ENCODE data around the gene CEP104.

Gene CEP104
- total RNA-seq = 38.2 to 46.3 (median 41.0) reads per million in 3 donors

DNA sequence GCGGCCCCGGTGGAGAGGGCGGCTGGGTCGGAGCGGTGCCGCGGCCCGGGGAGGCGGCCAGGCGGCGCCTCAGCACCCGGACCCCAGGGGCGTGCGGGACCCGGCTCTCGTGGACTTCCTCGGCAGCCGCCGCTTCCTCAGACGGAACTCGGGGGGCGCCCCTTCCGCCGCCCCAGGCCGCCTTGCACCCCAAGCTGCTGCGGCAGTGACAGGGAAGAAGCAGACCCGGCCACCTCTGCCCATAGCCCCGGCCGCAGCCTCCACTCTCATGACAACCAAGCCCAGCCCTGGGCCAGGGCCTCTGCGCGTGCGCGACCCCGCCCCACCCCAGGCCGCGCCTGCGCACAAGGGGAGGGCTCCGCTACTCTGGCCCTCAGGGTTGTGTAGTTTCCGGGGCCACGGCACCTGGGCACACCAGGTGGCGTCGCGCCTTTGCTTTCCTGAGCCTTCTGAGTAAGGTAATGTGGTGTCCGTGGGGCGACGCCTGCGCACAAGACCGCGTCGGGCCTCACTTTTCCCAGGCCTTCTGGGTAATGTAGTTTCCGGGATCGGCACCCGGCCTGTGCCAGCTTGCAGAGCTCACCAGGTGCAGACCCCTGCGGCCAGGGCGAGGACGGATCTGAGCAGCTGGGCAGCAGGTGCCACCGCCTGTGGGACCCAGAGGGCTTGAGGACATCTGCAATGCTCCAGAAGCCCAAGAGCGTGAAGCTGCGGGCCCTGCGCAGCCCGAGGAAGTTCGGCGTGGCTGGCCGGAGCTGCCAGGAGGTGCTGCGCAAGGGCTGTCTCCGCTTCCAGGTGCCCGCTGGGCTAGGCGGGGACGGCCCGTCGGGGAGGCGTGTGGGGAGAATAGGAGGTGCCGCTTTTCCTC, at the start of gene CEP104, which contains the start of gene DFFB:
CEP104 (minus strand) TSS at position 289 of the 868 bp plus-strand sequence. CDS start 4,804 bp downstream, outside the sequence.
DFFB (plus strand) TSS at position 554 of the 868 bp plus-strand sequence; CDS start at position 682, 128 bp downstream.
- DNase-seq = peak; percentile 97 to 98 (median 98)
- Histone ChIP-seq H3K36me3 (ENCODE audit: control insufficient read depth, insufficient read depth, low read length) (peaks cover 5% of the 10 kb centered on the region), H3K4me3 (ENCODE audit: insufficient read depth, low read depth, low read length, poor library complexity, severe bottlenecking) (peak within 1 kb of the TSS; percentile 87), H3K9me3 (ENCODE audit: control insufficient read depth, low read length) (no peaks in the 10 kb centered on the region), H3K27me3 (replicated peaks; ENCODE audit: control insufficient read depth, insufficient read depth, low read length, poor library complexity, severe bottlenecking) (no peaks in the 10 kb centered on the region), H3K4me1 (ENCODE audit: control insufficient read depth, insufficient read depth, low read length, poor library complexity, severe bottlenecking) (peaks cover 20% of the 10 kb centered on the region), H3K27ac (ENCODE audit: insufficient read depth, low read length, poor library complexity, severe bottlenecking) (peak within 1 kb of the TSS; percentile 71)

- H3K27me3 ChIP-seq (replicated peaks; ENCODE audit: control insufficient read depth, insufficient read depth, low read length, poor library complexity, severe bottlenecking) = no peaks in the 10 kb centered on the region
- H3K4me1 ChIP-seq (ENCODE audit: control insufficient read depth, insufficient read depth, low read length, poor library complexity, severe bottlenecking) = peaks cover 25% of the 10 kb centered on the region
- no peak overlapping the region for H3K4me3 ChIP-seq (ENCODE audit: insufficient read depth, low read depth, low read length, poor library complexity, severe bottlenecking)
- no peak overlapping the region for H3K27ac ChIP-seq (ENCODE audit: insufficient read depth, low read length, poor library complexity, severe bottlenecking)
- DNase-seq = no peak
- H3K9me3 ChIP-seq (ENCODE audit: control insufficient read depth, low read length) = no peaks in the 10 kb centered on the region
- no peaks in the 10 kb centered on the region for H3K36me3 ChIP-seq (ENCODE audit: control insufficient read depth, insufficient read depth, low read length)
Measured at GRCh38 chr1:3906672-3907020, 49.6 kb upstream of the CEP104 start.

DNA sequence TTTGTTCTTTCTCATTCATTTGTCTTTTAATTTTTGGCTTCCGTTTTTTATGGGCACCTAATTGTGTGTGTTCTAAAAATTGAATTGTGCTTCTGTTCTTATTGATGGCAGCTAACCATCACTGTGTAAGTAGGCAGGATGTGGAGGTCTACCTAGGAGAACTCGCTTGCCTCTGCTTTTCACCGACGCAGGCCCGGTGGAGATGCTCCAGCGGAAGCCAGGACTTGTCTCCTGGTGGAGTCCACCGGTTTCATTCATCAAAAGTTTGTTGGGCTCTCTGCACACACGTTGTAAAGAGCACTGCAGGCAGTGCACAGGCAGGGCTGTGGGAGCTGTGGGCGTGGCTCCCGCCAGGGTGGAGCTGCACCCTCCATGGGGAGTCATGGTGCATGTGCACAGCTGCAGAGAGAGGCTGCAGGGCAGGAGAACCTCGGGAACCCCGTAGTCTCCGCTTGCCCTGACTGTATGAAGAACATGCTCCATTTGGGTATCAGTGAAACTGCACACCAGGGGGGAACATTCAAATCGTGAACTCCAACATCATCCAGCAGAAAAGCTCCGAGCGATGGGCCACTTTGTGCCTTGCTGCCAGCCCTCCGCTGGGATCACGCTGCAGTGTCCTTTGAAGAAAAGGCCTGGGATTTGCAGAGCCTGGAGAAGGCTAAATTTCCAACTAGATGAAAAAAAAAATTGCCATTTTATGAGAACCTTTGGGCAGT, 49.1 kb upstream of the CEP104 start:
- no peaks in the 10 kb centered on the region for H3K36me3 ChIP-seq (ENCODE audit: control insufficient read depth, insufficient read depth, low read length)
- no peak for DNase-seq
- H3K4me3 ChIP-seq (ENCODE audit: insufficient read depth, low read depth, low read length, poor library complexity, severe bottlenecking) = no peak overlapping the region
- H3K9me3 ChIP-seq (ENCODE audit: control insufficient read depth, low read length) = no peaks in the 10 kb centered on the region
- peaks cover 27% of the 10 kb centered on the region for H3K4me1 ChIP-seq (ENCODE audit: control insufficient read depth, insufficient read depth, low read length, poor library complexity, severe bottlenecking)
- no peak overlapping the region for H3K27ac ChIP-seq (ENCODE audit: insufficient read depth, low read length, poor library complexity, severe bottlenecking)
- H3K27me3 ChIP-seq (replicated peaks; ENCODE audit: control insufficient read depth, insufficient read depth, low read length, poor library complexity, severe bottlenecking) = no peaks in the 10 kb centered on the region

DNA sequence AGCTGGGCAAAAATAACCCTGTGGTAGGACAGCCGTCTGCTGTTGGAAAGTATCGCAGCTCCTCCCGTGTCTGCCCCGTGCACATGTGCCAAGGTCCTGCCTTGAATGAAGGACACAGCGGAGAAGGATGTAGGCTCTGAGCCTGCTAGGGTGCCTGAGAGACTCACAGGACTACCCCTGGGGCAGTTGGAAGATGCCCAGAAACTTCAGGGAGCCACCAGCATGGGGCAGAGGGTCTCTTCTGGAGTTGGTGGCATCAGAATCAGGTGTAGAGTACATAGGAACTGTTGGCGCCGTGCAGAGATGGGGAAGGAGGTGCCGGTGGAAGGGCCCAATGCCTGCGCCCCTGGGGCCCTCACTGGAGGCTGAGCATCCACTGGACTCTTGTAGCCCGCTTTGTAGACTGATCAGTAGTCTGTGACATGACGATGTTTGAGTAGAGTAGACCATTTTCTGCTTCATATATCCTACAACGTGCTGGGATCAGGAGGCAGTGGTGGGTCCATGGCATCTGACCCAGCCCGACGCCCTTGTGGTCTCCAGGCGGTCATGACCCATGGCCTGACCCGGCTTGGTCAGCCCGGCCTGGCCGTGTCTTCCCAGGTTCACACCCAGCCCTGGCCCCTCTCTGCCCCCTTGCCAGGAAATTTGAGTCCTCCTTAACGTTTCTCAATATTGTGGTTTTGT, 48.4 kb upstream of the CEP104 start:
- DNase-seq = no peak
- no peaks in the 10 kb centered on the region for H3K9me3 ChIP-seq (ENCODE audit: control insufficient read depth, low read length)
- H3K36me3 ChIP-seq (ENCODE audit: control insufficient read depth, insufficient read depth, low read length) = no peaks in the 10 kb centered on the region

GRCh38 chr1:3904843-3905185, 47.8 kb upstream of the CEP104 start:
- Histone ChIP-seq H3K27me3 (replicated peaks; ENCODE audit: control insufficient read depth, insufficient read depth, low read length, poor library complexity, severe bottlenecking) (no peaks in the 10 kb centered on the region), H3K4me3 (ENCODE audit: insufficient read depth, low read depth, low read length, poor library complexity, severe bottlenecking) (no peak overlapping the region), H3K27ac (ENCODE audit: insufficient read depth, low read length, poor library complexity, severe bottlenecking) (no peak overlapping the region), H3K36me3 (ENCODE audit: control insufficient read depth, insufficient read depth, low read length) (no peaks in the 10 kb centered on the region), H3K4me1 (ENCODE audit: control insufficient read depth, insufficient read depth, low read length, poor library complexity, severe bottlenecking) (peaks cover 28% of the 10 kb centered on the region), H3K9me3 (ENCODE audit: control insufficient read depth, low read length) (no peaks in the 10 kb centered on the region)
- no peak for DNase-seq

More for the DNA sequence above, 48.4 kb upstream of the CEP104 start:
- H3K4me3 ChIP-seq (ENCODE audit: insufficient read depth, low read depth, low read length, poor library complexity, severe bottlenecking) = no peak overlapping the region
- H3K27ac ChIP-seq (ENCODE audit: insufficient read depth, low read length, poor library complexity, severe bottlenecking) = no peak overlapping the region
- peaks cover 27% of the 10 kb centered on the region for H3K4me1 ChIP-seq (ENCODE audit: control insufficient read depth, insufficient read depth, low read length, poor library complexity, severe bottlenecking)
- no peaks in the 10 kb centered on the region for H3K27me3 ChIP-seq (replicated peaks; ENCODE audit: control insufficient read depth, insufficient read depth, low read length, poor library complexity, severe bottlenecking)

DNA sequence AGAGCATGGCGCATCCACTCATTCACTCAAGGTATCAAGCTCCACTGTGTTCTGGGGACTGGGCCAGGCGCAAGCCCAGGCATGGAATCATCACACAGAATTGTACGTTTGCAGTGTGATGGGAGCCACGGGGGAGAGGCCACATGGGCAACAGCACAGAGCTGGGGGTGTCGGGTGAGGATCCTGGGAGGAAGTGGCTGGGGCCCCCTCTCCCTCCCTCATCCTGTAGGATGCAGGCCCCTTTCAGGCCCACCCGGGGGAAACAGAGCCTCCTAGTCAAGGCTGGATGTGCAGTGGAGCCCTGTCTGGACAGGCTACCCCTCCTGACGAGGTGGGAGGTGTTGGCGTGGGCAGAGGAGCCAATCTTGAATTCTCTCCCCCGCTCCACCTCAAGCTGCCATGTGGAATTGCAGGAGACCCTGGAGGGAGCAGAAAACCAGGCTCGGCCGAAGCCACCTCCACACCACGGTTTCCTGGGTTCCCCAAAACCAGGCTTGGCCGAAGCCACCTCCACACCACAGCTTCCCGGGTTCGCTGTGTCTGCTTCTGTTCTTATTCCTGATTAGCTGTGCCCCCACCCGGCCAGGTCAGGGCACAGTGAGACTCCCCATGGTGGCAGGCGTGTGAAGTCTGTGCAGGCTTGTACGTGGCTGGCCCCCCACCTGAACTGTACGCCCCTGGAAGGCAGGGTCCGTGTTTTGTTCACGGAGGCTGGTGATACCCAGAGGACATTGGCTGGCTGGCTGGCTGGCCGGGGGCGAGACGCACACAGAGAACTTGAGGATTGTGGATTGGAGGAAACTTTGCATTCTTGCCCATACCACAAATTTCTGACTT, 47.2 kb upstream of the CEP104 start:
- no peaks in the 10 kb centered on the region for H3K27me3 ChIP-seq (replicated peaks; ENCODE audit: control insufficient read depth, insufficient read depth, low read length, poor library complexity, severe bottlenecking)
- H3K4me3 ChIP-seq (ENCODE audit: insufficient read depth, low read depth, low read length, poor library complexity, severe bottlenecking) = no peak overlapping the region
- H3K4me1 ChIP-seq (ENCODE audit: control insufficient read depth, insufficient read depth, low read length, poor library complexity, severe bottlenecking) = peaks cover 31% of the 10 kb centered on the region
- H3K9me3 ChIP-seq (ENCODE audit: control insufficient read depth, low read length) = no peaks in the 10 kb centered on the region
- H3K36me3 ChIP-seq (ENCODE audit: control insufficient read depth, insufficient read depth, low read length) = no peaks in the 10 kb centered on the region
- H3K27ac ChIP-seq (ENCODE audit: insufficient read depth, low read length, poor library complexity, severe bottlenecking) = no peak overlapping the region
- DNase-seq = no peak

DNA sequence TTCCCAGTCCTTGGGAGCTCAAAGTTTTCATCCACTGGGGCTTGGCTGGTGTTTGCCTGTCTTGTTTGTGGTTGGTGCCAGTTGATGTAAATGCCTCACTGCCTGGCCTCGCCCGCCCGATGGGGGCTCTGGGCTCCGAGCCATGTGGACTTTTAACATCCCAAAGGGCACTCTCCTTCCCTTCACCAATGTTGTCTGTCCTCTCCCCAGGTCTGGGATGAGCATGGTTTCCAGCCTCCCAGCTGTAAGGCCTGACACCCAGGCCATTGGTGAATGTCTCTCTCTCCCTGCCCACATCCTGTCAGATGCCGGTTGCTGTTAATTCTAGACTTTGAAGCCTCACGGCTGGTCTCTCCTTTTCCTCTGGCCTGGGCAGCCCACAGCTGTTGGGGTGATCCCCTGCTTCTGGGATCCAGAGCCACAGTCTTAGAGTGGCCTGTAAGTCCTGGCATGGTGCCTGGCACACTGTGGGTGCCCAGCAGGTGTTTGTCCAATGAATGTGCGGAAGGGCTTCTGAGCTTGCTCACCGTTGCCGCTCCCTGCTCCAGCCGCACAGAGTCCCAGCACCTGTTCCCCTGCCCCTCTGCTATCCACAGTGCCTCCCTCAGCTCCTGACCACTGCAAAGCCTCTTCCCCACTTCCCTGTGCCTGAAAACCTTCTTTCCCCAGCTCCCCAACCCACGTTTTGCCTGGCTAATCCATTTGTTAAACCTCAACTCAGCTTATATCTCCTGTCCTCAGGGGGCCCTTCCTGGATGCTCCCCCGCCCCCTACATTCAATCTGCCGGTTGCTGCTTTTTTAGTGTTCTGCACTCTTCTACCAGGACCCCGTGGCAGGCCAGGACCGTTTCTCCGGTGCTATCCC, 46.4 kb upstream of the CEP104 start:
- Histone ChIP-seq H3K27ac (ENCODE audit: insufficient read depth, low read length, poor library complexity, severe bottlenecking) (peak overlapping the region; percentile 54), H3K27me3 (replicated peaks; ENCODE audit: control insufficient read depth, insufficient read depth, low read length, poor library complexity, severe bottlenecking) (no peaks in the 10 kb centered on the region), H3K36me3 (ENCODE audit: control insufficient read depth, insufficient read depth, low read length) (no peaks in the 10 kb centered on the region), H3K4me1 (ENCODE audit: control insufficient read depth, insufficient read depth, low read length, poor library complexity, severe bottlenecking) (peaks cover 31% of the 10 kb centered on the region), H3K9me3 (ENCODE audit: control insufficient read depth, low read length) (no peaks in the 10 kb centered on the region), H3K4me3 (ENCODE audit: insufficient read depth, low read depth, low read length, poor library complexity, severe bottlenecking) (no peak overlapping the region)
- DNase-seq = no peak

- no peak for DNase-seq
- H3K4me1 ChIP-seq (ENCODE audit: control insufficient read depth, insufficient read depth, low read length, poor library complexity, severe bottlenecking) = peaks cover 31% of the 10 kb centered on the region
- H3K4me3 ChIP-seq (ENCODE audit: insufficient read depth, low read depth, low read length, poor library complexity, severe bottlenecking) = no peak overlapping the region
- H3K9me3 ChIP-seq (ENCODE audit: control insufficient read depth, low read length) = no peaks in the 10 kb centered on the region
- H3K36me3 ChIP-seq (ENCODE audit: control insufficient read depth, insufficient read depth, low read length) = no peaks in the 10 kb centered on the region
- H3K27me3 ChIP-seq (replicated peaks; ENCODE audit: control insufficient read depth, insufficient read depth, low read length, poor library complexity, severe bottlenecking) = no peaks in the 10 kb centered on the region
- peak overlapping the region; percentile 54 for H3K27ac ChIP-seq (ENCODE audit: insufficient read depth, low read length, poor library complexity, severe bottlenecking)
Measured at GRCh38 chr1:3902571-3903091, 45.6 kb upstream of the CEP104 start.
